Esophagus squamous epithelium (tissue), 4 donors: ENCODE data around the gene TMEM176A.

Experiments
- POLR2A ChIP-seq, 4 donors: fragments of 450-650 bp; IDR thresholded peaks; one replicate each; pipeline ENCODE4 v1.6.1; 2017; ENCODE audit warnings: antibody characterized with exemption in 4 of 4, mild to moderate bottlenecking in 4 of 4, moderate library complexity in 3 of 4
- TF ChIP-seq, protein P1 (sequence below), 6 experiments: fragments of 450-650 bp in 4 of 6; fragments of 200-600 bp in 2 of 6; sonication (generic) in 2 of 6; IDR thresholded peaks; one replicate each; pipeline ENCODE4 v1.5.1; 2016 to 2019; ENCODE audit warnings: antibody characterized with exemption in 6 of 6, mild to moderate bottlenecking in 4 of 6, moderate library complexity in 4 of 6

DNA sequence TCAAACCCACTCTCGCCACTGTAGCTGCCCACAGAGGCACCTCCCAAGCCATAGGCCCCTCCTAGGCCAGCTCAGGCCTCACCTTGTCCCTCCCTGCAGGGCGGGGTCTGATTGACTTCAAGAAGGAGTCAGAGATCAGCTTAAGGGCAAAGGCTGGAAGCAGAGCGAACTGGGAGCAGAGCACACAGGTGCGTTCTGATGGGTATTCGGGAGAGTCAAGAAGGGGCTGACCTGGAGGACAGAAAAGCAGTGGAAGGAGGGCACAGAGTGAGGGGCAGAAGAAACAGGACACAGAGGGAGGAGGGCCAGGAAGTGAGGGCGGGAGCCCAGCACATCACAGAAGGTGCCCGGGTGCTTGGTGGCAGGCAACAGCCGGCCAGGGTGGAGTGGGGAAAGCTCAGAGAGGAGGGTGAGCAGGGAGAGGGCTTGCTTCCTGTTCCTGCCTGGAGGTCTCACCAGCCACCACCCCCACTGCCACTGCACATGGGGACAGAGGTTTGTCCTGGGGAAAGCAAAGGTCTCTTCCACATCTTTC is 51.9 kb downstream of the TMEM176A start, which contains the start of gene AOC1:
- TF ChIP-seq, protein P1, sequence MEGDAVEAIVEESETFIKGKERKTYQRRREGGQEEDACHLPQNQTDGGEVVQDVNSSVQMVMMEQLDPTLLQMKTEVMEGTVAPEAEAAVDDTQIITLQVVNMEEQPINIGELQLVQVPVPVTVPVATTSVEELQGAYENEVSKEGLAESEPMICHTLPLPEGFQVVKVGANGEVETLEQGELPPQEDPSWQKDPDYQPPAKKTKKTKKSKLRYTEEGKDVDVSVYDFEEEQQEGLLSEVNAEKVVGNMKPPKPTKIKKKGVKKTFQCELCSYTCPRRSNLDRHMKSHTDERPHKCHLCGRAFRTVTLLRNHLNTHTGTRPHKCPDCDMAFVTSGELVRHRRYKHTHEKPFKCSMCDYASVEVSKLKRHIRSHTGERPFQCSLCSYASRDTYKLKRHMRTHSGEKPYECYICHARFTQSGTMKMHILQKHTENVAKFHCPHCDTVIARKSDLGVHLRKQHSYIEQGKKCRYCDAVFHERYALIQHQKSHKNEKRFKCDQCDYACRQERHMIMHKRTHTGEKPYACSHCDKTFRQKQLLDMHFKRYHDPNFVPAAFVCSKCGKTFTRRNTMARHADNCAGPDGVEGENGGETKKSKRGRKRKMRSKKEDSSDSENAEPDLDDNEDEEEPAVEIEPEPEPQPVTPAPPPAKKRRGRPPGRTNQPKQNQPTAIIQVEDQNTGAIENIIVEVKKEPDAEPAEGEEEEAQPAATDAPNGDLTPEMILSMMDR (IDR thresholded peaks at IDR 0.05): no peak
- no peak for TF ChIP-seq POLR2A (IDR thresholded peaks at IDR 0.05)
